Fibroblast of pulmonary artery (primary cell): ENCODE measurements around the gene FAF1.

Experiments
- DNase-seq: peaks from one replicate; pipeline ENCODE4 v3.0.0-alpha.2; 2010; ENCODE audit warnings: low read depth
- H3K4me3 ChIP-seq: replicated peaks from 2 replicates; pipeline ENCODE4 v1.5.1; 2011; ENCODE audit warnings: low read depth, mild to moderate bottlenecking, control low read depth, low read length, moderate library complexity
- TF ChIP-seq, protein P1 (sequence below): IDR thresholded peaks from 2 replicates; pipeline ENCODE4 v1.5.1; 2011; ENCODE audit warnings: mild to moderate bottlenecking, control low read depth, low read length, inconsistent platforms; ENCODE audit errors: missing control alignments

FAF1 gene

DNA sequence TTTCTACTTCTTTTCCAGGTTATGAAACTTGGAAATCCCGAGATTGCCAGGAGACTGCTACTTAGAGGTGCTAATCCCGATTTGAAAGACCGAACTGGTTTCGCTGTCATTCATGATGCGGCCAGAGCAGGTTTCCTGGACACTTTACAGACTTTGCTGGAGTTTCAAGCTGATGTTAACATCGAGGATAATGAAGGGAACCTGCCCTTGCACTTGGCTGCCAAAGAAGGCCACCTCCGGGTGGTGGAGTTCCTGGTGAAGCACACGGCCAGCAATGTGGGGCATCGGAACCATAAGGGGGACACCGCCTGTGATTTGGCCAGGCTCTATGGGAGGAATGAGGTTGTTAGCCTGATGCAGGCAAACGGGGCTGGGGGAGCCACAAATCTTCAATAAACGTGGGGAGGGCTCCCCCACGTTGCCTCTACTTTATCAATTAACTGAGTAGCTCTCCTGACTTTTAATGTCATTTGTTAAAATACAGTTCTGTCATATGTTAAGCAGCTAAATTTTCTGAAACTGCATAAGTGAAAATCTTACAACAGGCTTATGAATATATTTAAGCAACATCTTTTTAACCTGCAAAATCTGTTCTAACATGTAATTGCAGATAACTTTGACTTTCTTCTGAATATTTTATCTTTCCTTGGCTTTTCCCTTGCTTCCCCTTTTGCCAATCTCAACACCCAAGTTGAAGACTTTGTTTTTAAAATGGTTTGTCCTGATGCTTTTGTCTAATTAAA, 14.0 kb upstream of the FAF1 start:
- TF ChIP-seq, protein P1, sequence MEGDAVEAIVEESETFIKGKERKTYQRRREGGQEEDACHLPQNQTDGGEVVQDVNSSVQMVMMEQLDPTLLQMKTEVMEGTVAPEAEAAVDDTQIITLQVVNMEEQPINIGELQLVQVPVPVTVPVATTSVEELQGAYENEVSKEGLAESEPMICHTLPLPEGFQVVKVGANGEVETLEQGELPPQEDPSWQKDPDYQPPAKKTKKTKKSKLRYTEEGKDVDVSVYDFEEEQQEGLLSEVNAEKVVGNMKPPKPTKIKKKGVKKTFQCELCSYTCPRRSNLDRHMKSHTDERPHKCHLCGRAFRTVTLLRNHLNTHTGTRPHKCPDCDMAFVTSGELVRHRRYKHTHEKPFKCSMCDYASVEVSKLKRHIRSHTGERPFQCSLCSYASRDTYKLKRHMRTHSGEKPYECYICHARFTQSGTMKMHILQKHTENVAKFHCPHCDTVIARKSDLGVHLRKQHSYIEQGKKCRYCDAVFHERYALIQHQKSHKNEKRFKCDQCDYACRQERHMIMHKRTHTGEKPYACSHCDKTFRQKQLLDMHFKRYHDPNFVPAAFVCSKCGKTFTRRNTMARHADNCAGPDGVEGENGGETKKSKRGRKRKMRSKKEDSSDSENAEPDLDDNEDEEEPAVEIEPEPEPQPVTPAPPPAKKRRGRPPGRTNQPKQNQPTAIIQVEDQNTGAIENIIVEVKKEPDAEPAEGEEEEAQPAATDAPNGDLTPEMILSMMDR, result no peak
- DNase-seq, result no peak
- no peak overlapping the region for H3K4me3 ChIP-seq

DNA sequence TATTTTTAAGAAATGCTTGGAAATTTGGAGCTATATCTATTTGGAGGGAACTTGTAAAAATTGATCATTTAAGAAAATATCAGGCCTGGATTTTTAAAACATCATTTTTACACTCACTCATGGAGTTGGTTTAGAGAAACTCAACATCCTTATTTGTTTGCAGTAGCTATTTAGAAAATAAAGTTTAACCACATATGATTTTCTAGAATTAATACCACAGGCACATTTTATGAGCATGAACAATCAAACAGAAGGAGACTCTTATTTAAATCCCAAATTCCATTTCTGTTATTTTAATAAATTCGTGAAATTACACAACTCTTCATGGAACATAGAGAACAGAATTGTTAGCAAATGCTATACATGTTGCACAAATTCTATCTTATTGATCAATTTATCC, 13.2 kb upstream of the FAF1 start:
- no peak overlapping the region for H3K4me3 ChIP-seq
- TF ChIP-seq, protein P1, result no peak
- DNase-seq, result no peak

- TF ChIP-seq, protein P1, result no peak
- DNase-seq, result no peak
- no peak overlapping the region for H3K4me3 ChIP-seq
Observed at GRCh38 chr1:50972766-50973165, 12.7 kb upstream of the FAF1 start.

DNA sequence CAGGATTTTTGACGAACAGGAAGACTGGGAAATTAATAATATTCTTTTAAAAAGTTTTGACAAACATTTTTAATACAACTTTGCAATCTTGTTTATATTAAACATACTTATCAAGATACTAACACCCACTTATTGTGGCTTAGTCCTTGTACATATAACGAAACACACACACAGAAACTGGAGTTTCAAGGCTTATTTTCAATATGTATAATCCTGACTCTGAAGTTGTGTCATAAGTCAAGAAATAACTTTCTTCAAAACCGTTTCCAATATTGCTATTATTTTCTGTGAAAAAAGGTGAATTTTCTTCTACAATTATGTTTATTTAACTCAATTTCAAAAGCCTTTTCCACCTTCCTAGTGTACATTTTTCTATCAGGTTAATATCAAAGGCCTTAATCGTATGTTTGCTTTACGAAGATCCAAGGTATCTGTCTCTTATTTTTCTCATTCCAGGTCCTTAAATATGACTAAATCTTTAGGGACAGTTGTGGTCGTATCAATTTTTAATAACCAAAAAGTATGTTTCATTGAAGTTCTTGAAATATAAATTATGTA, 11.8 kb upstream of the FAF1 start:
- no peak overlapping the region for H3K4me3 ChIP-seq
- TF ChIP-seq, protein P1, result no peak
- no peak for DNase-seq

- peak overlapping the region; percentile 97 for H3K4me3 ChIP-seq
- TF ChIP-seq, protein P1, result no peak
- DNase-seq, result no peak
Observed at GRCh38 chr1:50970931-50971582, 11.0 kb upstream of the FAF1 start.

DNA sequence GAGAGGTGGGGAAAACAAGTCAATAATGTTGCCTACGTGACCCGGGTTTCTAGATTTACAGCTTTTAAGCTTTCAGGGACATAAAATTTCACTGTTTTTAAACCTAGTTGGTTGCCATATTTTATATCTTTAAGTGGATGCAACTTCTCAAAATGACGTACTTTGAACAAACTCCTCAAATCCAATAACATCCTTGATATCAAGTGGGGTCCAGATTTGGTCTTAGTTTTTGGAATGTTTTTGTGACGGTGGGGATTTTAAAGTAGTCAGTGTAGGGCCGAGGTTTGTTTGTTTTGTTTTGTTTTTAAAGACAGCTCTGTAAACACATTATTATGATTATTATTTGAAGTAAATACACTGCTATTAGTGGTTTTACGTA, 10.4 kb upstream of the FAF1 start:
- DNase-seq, result no peak
- TF ChIP-seq, protein P1, result no peak
- peak overlapping the region; percentile 97 for H3K4me3 ChIP-seq
